ENCODE results near the gene ELAVL1. TPM values are rescaled to one million over a fixed set of nuclear protein-coding genes. Genes with fewer than 3 reads are reported as not detected.

ELAVL1 gene
- total and polyA plus RNA-seq, 2 of the 13 experiments (the other 11 are each of a cell fraction or from before 2014, with no cell fraction given) = 27.9 to 38.4 TPM

DNA sequence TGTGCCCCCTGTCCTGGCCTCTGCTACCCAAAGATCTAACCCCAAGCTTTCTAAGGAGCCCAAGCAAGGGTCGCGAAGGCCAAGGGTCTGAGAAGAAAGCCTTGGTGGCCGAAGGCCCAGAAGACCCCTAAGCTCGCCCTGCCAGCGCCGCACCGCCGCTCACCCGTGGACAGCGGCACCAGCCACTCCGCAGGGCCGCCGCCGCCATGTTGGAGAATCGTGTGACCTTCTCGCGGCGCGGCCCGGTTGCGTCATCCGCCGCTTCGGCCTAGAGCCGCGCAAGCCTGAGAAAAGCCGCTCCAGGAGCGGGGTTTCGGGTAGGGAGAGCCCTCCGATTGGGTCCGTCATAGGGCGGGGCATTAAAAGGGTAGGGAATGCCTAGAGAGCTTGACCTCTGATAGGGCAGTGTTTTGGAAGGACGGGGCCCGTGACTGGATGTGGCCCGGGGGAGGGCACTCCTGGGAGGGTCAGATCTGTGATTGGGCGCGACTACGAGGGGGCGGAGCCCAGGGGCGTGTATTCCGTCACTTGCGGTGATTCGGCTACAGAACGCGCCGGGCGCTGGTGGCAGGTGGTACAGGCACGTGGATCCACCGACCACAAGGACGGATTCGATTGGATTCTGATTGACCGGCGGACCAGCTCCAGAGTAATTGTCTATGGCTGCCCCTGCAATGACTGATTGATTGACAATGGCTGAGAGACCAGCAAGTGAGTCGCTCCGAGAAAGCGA is 61.8 kb downstream of the ELAVL1 start, which contains the start of gene TIMM44 (continued):
- TF ChIP-seq SPEN (CRISPR knock-in tag; IDR thresholded peaks at IDR 0.05; ENCODE audit: low read depth) = peak; percentile 90; the same call in 1 of the 2 replicates
- TF ChIP-seq NFYC (CRISPR knock-in tag; IDR thresholded peaks at IDR 0.05) = peak; percentile 90
- peak; percentile 70 for TF ChIP-seq RBM39 (IDR thresholded peaks at IDR 0.05; ENCODE audit: low read depth, low read length, poor library complexity, severe bottlenecking)
- TF ChIP-seq CHD2 (IDR thresholded peaks at IDR 0.05; ENCODE audit: low read depth, low read length) = no peak; the same call in 1 of the 2 replicates
- peak; percentile 75 for TF ChIP-seq AHR (CRISPR knock-in tag; IDR thresholded peaks at IDR 0.05)
- TF ChIP-seq, protein P1, sequence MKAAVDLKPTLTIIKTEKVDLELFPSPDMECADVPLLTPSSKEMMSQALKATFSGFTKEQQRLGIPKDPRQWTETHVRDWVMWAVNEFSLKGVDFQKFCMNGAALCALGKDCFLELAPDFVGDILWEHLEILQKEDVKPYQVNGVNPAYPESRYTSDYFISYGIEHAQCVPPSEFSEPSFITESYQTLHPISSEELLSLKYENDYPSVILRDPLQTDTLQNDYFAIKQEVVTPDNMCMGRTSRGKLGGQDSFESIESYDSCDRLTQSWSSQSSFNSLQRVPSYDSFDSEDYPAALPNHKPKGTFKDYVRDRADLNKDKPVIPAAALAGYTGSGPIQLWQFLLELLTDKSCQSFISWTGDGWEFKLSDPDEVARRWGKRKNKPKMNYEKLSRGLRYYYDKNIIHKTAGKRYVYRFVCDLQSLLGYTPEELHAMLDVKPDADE (CRISPR knock-in tag; IDR thresholded peaks at IDR 0.05) = no peak
- TF ChIP-seq, protein P2, sequence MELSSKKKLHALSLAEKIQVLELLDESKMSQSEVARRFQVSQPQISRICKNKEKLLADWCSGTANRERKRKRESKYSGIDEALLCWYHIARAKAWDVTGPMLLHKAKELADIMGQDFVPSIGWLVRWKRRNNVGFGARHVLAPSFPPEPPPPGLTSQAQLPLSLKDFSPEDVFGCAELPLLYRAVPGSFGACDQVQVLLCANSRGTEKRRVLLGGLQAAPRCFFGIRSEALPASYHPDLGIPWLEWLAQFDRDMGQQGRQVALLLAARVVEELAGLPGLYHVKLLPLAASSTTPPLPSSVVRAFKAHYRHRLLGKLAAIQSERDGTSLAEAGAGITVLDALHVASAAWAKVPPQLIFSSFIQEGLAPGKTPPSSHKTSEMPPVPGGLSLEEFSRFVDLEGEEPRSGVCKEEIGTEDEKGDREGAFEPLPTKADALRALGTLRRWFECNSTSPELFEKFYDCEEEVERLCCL (CRISPR knock-in tag; IDR thresholded peaks at IDR 0.05; ENCODE audit: borderline replicate concordance) = peak; percentile 77; the same call in 1 of the 2 replicates
- TF ChIP-seq, protein P3, sequence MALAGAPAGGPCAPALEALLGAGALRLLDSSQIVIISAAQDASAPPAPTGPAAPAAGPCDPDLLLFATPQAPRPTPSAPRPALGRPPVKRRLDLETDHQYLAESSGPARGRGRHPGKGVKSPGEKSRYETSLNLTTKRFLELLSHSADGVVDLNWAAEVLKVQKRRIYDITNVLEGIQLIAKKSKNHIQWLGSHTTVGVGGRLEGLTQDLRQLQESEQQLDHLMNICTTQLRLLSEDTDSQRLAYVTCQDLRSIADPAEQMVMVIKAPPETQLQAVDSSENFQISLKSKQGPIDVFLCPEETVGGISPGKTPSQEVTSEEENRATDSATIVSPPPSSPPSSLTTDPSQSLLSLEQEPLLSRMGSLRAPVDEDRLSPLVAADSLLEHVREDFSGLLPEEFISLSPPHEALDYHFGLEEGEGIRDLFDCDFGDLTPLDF (CRISPR knock-in tag; IDR thresholded peaks at IDR 0.05) = peak; percentile 58; the same call in 1 of the 2 replicates
- TF ChIP-seq HDAC1 (CRISPR knock-in tag; IDR thresholded peaks at IDR 0.05) = peak; percentile 90
- no peak; the same call in none of the 2 replicates for TF ChIP-seq ARHGAP35 (CRISPR knock-in tag; IDR thresholded peaks at IDR 0.05; ENCODE audit: borderline replicate concordance)
- no peak for TF ChIP-seq ZNF101 (CRISPR knock-in tag; IDR thresholded peaks at IDR 0.05; ENCODE audit: borderline replicate concordance, low read depth)
- TF ChIP-seq YEATS4 (CRISPR knock-in tag; IDR thresholded peaks at IDR 0.05; ENCODE audit: borderline replicate concordance) = peak; percentile 96
- no peak for TF ChIP-seq ZNF20 (CRISPR knock-in tag; IDR thresholded peaks at IDR 0.05)
- TF ChIP-seq, protein P4, sequence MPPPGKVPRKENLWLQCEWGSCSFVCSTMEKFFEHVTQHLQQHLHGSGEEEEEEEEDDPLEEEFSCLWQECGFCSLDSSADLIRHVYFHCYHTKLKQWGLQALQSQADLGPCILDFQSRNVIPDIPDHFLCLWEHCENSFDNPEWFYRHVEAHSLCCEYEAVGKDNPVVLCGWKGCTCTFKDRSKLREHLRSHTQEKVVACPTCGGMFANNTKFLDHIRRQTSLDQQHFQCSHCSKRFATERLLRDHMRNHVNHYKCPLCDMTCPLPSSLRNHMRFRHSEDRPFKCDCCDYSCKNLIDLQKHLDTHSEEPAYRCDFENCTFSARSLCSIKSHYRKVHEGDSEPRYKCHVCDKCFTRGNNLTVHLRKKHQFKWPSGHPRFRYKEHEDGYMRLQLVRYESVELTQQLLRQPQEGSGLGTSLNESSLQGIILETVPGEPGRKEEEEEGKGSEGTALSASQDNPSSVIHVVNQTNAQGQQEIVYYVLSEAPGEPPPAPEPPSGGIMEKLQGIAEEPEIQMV (CRISPR knock-in tag; IDR thresholded peaks at IDR 0.05; ENCODE audit: low read depth) = no peak
- TF ChIP-seq TCF7L2 (IDR thresholded peaks at IDR 0.05; ENCODE audit: low read depth, low read length) = no peak
- TF ChIP-seq, protein P5, sequence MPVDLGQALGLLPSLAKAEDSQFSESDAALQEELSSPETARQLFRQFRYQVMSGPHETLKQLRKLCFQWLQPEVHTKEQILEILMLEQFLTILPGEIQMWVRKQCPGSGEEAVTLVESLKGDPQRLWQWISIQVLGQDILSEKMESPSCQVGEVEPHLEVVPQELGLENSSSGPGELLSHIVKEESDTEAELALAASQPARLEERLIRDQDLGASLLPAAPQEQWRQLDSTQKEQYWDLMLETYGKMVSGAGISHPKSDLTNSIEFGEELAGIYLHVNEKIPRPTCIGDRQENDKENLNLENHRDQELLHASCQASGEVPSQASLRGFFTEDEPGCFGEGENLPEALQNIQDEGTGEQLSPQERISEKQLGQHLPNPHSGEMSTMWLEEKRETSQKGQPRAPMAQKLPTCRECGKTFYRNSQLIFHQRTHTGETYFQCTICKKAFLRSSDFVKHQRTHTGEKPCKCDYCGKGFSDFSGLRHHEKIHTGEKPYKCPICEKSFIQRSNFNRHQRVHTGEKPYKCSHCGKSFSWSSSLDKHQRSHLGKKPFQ (CRISPR knock-in tag; IDR thresholded peaks at IDR 0.05; ENCODE audit: insufficient replicate concordance) = peak; percentile 67
- TF ChIP-seq RBFOX2 (IDR thresholded peaks at IDR 0.05; ENCODE audit: low read depth, low read length) = peak; percentile 97
- no peak for TF ChIP-seq ZNF224 (CRISPR knock-in tag; IDR thresholded peaks at IDR 0.05)
- TF ChIP-seq, protein P6, sequence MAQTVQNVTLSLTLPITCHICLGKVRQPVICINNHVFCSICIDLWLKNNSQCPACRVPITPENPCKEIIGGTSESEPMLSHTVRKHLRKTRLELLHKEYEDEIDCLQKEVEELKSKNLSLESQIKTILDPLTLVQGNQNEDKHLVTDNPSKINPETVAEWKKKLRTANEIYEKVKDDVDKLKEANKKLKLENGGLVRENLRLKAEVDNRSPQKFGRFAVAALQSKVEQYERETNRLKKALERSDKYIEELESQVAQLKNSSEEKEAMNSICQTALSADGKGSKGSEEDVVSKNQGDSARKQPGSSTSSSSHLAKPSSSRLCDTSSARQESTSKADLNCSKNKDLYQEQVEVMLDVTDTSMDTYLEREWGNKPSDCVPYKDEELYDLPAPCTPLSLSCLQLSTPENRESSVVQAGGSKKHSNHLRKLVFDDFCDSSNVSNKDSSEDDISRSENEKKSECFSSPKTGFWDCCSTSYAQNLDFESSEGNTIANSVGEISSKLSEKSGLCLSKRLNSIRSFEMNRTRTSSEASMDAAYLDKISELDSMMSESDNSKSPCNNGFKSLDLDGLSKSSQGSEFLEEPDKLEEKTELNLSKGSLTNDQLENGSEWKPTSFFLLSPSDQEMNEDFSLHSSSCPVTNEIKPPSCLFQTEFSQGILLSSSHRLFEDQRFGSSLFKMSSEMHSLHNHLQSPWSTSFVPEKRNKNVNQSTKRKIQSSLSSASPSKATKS (CRISPR knock-in tag; IDR thresholded peaks at IDR 0.05) = peak; percentile 89
